GM13977 (cell line): ENCODE data around the gene LSG1.

Experiments used
- DNase-seq: peaks from one replicate; pipeline ENCODE4 v3.0.0; 2012; ENCODE audit warnings: low spot score
- CTCF ChIP-seq: IDR thresholded peaks from 2 replicates; pipeline ENCODE4 v1.5.1; 2012; ENCODE audit warnings: mild to moderate bottlenecking, control low read depth; ENCODE audit not compliant: insufficient read depth; ENCODE audit errors: extremely low read depth, missing control alignments
- in situ Hi-C: fragments of 300-500 bp; cut with MboI; formaldehyde crosslinking; loops from one replicate; pipeline ENCODE4 v1.12.0; 2022; ENCODE audit warnings: low sequenced_read_pairs, low pct_unique_long_range_greater_than_20kb, mixed read lengths, inconsistent platforms; ENCODE audit not compliant: unreplicated experiment

The LSG1 gene

GRCh38 chr3:194713299-194714136, 41.5 kb upstream of the LSG1 start:
- in situ Hi-C loops: no loop called here
- TF ChIP-seq CTCF: no peak
- no peak for DNase-seq

DNA sequence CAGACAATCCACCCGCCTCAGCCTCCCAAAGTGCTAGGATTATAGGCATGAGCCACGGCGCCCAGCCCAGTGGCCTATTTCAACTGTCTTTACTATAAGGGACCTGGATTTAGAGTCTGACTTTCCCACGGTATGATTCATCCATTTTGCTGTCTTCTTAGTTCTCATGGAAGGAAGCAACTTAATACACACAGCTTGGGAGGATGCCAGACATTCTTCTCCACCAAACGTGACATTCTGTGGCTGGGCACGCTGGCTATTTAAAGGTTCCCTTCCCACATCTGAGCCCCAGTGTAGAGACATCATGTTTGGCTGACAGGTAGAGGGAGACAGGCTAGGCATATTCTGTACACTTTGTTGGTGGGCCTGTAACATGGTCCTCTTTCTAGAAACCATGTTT, 39.9 kb upstream of the LSG1 start:
- in situ Hi-C loops: no loop called here
- TF ChIP-seq CTCF: no peak
- no peak for DNase-seq

GRCh38 chr3:194711286-194711685, 39.3 kb upstream of the LSG1 start:
- TF ChIP-seq CTCF: no peak
- no peak for DNase-seq
- in situ Hi-C loops: no loop called here

DNA sequence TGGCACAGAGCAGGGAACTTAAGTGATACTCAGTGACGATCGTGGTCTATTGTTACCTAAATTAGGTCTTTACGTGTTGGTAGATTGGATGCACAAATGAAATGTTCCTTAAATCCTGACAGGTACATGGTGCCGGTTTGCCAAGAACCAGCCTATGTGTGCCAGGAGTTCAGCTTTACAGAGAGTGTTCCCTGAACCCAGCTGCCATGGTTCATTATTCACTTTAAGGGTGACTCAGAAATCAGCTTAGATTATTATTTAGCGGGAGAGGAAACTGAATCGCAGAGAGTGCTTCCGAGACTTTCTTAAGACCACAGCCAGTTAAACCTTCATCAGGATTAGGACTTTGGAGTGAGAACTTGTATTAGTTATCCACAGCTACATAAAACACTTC, 35.2 kb upstream of the LSG1 start:
- TF ChIP-seq CTCF: no peak
- in situ Hi-C loops: no loop called here
- no peak for DNase-seq

DNA sequence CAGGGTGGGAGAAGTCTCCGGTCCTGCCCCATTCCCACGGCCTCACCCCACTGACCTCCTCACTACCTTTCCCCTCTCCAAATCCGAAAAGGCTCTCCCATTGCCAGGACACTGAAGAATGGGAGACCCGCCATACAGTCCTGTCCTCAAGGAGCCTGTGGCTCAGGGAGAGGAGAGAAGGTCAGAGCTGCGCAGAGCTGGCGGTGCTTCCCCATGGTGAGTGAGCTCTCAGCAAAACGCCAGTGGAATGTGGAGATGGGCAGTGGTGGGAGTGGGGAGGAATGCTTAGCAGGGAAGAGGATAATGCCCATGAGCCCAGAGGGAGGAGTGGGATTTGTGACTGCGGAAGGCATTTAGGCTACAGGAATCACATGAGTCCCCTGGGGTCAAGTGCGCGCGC, 33.8 kb upstream of the LSG1 start:
- TF ChIP-seq CTCF: no peak
- in situ Hi-C loops: no loop called here

DNA sequence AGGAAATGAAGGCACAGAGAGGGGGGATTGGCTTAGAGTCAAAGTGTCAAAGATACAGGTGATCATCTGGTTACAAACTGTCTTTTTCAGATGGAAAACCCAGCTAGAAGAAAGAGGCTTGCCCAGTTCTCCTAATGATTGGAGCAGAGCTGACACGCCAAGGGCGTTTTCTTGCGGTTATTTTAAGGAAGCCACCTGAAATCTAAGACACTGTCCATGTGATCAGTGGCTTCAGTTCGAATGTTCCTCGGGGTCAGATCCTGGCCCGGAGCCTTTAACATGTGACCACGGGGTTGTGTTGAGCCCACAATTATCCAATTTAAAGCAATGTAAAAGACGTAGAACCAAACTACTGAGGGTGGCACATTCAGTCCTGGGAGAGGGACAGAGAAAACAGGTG, 33.2 kb upstream of the LSG1 start:
- DNase-seq: no peak
- in situ Hi-C loops: no loop called here

More for the DNA sequence above, 33.8 kb upstream of the LSG1 start:
- DNase-seq: no peak

More for the DNA sequence above, 33.2 kb upstream of the LSG1 start:
- TF ChIP-seq CTCF: no peak
